ENCODE data around the gene MON2.

- TF ChIP-seq POLR2AphosphoS5 (IDR thresholded peaks at IDR 0.05) (no peak), CTCF (IDR thresholded peaks at IDR 0.05) (no peak), POLR2A (IDR thresholded peaks at IDR 0.05) (no peak)
Measured at GRCh38 chr12:62448436-62448835, 18.2 kb upstream of the MON2 start.
